GM18858 (cell line): ENCODE results near the gene ST7.
"Not testable (repeated sequence)": the region's sequence is repeated elsewhere in the genome, so short reads cannot be mapped to it uniquely, and the experiment has no call there.

Experiments used
- ATAC-seq: cut with Tn5 transposase; IDR thresholded peaks from one replicate; pipeline ENCODE4 v1.9.1; 2021; ENCODE audit not compliant: unreplicated experiment

ST7 gene

DNA sequence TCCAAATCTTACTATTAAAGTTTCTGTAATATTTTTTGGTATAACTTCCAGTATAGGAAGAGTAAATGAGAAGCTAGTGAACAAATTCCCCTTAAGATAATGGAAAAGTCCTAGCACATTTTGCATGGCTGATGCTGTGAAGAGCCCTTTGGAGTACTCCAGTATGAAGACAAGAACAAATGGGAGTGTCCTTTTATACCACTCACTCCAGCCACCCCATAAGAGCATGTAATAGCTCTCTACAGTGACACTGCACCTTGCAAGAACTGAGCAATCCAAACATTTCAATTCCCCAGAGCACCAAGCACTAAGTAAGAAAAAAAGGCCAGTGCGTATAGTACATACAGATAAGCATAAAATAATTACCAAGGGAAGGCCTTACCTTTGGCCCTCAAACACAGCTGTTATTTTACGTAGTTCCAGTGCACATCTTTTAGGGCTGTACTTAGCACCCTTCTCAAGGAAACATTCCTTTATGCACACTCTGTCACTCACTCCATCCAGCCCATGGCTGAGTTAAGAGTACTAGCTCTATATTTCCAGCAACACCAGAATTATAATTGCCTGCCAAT is 135.4 kb downstream of the ST7 start:
- no peak for ATAC-seq

DNA sequence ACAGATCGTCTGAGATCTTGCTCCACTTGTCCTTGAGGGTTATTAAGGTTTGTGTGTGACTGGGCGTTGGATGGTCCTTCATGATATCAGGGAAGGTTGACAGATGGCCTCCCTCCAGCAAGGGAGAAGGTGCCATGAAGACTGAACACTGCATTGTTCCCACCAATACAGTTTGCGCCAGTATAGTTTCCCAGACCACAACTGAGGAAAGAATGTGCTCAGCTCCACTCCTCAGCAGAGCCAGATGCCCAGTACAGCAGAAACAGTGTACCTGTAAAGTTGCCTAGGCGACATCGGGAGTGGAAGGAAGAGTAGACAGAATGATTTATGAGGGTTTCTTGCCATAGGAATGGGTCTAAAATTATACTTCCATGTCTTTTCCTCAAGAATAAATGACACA is 137.5 kb downstream of the ST7 start:
- ATAC-seq: no peak

DNA sequence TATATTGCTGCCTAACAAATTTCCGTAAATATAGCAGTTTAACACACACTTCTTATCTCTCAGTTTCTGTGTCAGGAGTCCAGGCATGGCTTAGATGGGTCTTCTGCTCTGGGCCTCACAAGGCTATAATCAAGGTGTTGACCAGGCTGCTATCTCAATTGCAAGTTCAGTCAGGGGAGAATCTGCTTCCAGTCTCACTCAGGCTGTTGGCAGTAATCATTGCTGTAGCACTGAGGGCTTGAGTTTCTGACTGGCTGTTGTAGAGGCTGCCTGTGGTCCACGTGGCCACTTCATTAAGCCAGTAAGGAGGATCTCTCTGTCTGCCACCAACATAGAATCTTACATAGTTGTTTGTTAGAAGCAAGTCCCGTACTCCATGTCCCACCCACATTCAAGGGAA is 138.4 kb downstream of the ST7 start:
- no peak for ATAC-seq

DNA sequence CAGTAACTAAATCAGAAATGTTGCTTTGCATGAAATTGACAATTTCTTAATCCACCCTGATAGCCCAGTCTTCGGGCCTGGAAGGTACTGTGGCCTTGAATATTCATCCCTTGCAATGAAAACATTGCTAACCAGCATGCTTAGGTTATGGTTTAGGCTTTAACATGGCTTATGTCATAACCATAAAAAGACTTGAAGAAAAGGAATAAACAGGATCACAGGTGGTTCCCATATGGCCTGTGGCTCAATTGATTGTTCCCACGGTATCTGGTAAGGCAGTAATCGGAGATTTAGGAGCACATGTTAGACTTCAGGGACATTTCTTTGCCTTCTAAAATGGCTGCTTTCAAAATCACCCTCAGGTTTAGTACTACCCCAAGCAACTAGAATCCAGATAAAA is 139.5 kb downstream of the ST7 start:
- ATAC-seq: no peak

DNA sequence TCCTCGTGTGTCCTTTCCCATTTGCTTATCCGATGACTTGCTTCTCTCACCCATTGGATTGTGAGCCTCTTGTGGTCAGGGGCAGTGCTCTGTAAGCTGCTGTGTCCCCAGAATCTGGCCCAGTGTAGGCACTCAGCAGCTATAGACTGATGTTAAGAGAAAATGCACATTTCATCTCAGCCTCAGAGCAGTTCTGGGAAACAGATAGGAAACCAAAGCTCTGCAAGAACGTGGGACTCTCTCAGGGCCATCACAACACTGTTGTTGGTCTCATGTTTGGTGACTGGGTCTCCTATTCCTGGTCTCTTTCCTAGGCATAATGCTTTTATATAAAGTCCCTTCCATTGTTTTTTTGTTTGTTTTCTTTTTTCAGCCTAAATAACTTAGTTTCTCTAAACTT is 141.2 kb downstream of the ST7 start:
- ATAC-seq: no peak

DNA sequence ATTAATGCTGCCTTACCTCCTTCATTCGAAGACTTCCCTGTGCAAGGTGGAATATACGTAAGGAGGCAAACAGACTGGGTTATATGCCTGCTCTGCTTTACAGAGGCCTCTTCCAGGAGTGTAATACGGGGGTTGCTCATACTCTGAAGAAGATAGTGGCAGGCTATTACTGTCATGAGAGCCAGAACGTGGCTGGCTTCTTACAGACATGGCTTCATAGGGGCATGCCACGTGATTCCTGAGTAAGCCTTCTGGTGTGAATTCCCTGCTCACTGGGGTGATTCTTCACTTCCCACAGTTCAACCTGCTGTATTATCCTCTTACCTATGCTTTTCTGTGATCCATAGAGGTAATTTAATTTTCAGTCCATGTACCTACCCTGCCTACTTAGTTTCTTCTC is 141.8 kb downstream of the ST7 start:
- no peak for ATAC-seq

DNA sequence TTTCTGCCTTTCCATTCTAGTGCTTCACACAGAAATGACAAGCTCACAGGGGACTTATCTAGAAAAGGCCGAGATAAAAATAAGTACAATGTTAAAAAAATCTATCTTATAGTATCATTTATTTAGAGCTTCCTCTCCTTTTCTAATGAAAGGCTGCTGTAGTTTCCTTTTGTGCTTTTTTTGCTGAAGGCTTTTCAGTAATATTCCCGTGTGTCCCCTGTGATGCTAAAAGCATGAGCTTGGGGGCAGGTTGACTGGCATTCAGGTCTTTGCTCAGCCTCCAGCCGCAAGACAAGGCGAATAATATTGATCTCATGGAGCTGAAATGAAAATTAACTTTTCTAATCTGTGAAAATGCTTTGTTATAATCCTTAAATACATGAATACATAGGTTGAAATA is 143.0 kb downstream of the ST7 start:
- no peak for ATAC-seq

DNA sequence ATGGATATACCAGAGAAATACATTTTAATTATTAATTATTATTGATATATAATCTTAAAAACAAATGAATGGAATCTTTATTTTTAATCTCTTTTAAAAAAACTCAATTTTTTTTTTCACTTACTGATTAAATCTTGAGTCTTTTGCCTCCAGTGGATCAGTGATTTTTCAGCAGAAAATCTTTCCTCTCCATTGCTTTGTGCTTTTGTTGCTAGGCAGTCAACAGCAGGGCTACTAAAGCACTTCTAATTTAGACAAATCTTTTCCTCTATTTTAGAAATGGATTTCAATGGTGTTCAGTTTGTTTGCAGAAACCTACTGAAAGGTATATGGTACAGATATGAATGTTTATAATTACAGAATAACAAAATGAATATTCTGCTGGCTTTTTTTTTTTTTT is 143.6 kb downstream of the ST7 start:
- ATAC-seq: no peak

DNA sequence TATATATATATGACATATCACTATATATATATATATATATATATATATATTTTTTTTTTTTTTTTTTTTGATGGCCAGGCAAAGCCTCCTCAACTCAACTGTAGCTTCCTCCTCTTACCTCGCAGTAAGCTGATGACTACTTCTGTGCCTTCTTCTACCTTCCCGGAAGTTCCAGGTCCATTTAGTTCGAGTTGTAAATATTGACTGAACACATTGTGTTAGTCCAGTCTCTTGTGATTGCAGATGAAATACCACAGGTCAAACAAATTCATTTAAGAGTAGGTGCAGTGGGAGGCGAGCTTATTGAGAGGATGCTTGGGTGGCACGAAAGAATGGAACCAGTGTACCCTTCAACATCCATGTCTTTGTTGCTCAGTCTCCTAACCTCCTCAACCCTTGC is 144.6 kb downstream of the ST7 start:
- ATAC-seq: no peak

DNA sequence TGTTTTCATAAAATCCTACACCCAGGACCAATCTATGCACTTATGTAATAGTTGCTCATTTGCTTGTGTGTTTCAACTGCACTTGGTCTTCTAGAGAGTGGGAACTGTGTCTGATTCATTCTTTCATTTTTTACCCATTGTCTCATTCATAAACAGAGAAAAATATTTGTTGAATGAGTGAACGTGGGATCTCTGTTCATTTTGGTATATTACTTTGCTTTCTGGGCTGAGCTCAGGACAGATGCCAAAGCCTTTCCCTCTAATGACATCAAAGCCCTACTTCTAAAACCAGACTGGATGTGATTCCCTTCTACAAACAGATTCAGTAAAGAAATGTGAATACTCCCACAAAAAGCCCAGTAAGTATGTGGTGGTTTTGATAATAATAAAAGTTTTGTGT is 145.2 kb downstream of the ST7 start:
- ATAC-seq: no peak

DNA sequence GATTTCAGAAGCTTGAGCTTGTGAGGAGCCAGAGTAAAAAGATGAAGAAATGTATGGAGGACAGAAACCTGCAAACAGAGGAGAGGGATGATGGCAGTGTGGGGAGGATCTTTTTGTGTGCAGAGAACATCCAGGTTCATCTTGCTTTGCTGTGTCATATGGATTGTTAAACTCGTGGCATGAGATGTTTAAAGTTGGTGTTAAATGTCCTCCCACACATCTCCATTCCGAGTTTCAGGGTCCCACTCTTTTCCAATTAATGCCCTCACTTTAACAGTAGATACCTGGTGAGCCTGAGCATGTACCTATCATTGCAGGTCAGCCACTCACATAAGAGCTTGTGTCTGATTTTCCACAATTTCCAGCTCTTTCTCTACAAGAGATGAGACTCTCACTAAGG is 147.7 kb downstream of the ST7 start:
- no peak for ATAC-seq

DNA sequence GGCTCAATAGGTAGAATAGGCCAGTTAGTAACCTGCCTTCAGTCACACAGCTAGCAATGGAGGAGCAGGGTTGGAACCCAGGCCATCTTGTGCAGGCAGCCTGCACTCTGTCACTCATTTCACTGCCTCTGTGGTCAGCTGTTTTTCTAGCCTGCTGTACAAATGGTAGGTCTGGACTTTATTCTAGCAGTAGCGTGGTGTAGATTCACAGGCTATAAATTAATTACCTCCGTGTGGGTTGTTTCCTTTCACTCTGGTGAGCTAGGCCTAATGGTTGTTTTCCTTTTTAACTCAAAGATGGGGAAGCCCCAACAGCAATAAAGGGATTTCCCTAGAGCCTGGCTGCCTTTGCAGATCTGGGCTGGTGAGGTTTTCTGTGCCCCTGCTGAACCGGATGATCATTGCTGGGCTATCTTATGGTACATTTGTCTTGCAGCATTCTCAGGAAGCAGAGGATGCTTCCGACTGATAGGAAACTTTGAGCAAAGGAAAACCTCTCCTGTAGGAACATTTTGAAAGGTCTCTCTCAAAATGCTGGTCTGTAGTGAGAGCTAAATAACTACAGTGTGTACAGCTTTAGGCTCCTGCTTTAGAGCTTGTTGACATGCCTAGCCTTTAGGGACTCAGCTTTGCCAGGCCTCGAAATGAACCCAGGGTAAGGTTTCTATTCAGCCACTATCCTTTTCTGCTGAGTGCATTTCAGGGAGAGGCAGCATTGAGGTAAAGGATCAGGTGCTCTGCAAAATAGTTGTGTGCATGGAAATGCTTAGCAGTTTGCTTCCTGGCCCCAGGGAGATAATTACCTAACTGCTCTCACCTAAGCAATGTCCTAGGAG is 157.4 kb downstream of the ST7 start:
- ATAC-seq: peak; percentile 95

DNA sequence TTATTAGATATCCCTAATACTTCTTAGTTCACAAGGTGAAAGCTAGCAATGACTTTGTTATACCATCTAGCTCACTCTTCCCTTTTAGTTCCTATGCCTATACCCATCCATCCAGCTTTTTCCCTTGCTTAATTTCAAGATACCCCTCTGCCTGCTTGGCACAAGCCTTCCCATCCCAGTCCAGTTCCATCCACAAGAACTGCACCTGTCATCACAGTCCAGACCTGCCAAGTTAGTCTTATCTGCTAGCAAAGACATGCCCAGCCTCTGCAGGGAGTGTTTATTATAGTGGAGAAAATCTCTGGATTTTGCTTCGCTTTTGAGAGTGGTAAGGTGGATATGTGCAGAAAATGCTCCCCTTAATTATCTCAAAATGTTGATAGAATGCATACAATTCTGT is 158.2 kb downstream of the ST7 start:
- ATAC-seq: no peak

DNA sequence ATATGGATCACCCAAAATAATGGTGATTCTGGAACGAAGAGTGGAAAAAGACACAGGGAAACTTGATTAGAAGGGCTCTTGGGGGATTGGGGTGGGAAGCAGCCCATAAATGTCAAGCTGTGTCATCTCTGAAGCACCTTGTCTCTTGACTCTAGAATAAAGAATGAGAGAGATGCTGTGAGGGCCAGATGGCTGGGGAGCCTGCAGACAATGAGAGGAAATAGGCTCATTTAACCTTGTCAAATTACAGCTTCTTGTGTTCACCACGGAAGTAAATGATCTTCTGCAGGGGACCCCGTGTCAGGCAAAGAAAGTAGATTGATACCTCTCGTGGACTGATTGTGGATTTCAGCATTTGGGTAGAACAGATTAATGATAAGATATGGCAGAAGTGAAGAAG is 159.3 kb downstream of the ST7 start:
- ATAC-seq: no peak

DNA sequence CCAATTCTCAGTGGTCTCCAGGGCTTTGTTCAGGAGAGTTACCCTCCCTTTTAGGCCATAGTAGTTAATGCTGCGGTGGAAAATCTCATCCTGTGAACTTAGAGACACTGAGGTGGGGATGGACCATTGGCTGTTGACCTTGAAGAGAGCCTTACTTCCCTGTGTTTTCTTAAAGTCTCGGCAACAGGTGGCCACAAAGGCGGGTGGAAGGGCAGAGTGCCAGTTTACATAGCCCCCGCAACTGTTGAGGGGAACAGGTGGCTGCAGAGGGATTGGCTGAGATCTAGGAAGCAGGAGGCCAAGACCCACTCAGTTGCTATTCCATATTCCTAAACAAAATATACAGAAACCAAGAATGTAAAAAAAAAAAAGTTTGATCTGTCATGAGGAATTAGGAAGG is 160.6 kb downstream of the ST7 start:
- no peak for ATAC-seq

DNA sequence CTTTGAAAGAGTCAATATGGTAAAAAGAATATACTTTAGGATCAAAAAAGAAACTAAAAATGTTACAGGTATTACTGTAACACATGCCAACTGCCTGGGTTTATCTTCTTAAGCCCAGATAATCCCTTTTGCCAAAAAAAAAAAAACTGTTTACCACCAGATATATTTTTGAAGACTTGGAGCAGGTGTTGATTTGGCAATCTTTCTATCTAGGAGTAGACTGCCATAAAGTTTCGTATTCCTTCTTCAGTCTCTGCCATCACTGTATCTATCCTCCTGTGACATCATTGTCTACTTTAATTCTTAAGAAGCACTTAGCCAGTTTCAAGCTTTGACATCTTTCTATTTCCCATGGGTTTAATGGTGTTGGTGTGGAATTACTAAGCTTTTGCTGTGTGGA is 161.0 kb downstream of the ST7 start:
- no peak for ATAC-seq

DNA sequence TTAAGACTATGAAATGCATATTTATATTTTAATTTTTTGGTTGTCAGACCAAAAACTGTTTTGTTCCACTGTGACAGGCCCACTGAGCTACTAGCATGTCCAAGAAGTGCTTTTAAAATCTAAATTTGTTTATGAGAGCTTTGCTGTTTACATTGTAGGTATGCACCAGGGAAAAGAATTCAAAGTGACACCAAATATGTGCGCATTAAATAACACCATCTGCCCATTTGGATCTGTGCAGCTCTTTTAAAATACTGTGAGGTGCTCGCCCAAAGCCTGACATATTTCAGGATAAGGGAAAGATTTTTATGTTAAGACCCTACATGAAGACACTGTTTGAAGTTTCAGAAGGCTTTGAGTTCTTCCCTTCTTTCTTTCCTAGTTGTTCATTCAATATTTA is 162.9 kb downstream of the ST7 start:
- ATAC-seq: no peak

DNA sequence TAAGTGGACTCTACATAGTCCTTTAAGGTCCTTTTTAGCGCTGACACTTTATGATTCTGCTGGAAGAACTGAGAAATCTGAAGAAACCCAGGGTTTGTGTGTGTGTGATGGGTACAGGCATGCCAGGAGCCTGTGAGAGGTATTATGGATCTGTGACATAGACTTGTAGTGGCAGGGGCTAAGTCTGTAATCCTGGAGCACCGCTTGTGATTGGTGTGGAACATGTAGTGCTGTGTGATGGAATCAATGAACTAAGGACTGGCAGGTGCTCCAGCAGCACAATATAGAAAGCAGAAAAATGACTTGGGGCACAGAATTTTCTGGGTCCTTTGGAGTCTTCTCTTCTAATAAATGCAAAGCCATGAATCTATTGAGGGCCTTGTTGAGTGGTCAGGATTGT is 163.9 kb downstream of the ST7 start:
- no peak for ATAC-seq

DNA sequence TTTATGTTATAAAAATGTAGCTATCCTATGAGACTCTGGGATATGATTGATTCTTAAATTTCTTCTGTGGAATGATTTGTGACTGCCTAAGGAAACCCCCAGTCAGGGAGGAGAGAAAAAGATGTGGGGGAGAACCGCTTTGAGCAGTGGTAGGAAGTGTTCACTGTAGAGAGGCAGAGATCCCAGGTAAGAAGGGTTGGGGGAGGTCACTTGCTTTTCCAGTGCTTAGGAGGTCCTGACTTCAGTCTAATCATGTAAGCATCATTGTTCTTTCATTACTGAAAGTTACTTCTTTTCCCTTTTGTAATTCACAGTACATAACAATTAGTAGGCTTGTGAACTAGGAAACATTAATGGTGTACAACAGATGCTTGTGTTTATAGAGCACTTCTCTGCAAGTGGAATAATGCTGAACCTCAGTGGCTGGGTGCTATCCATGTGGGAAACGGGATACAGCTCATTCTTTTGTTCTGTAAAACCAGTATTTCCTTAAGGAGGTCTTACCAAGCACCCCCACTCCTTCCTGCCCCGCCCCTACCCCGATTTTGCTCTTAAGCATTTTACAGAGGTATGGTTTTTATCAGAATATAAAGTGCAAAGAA is 165.4 kb downstream of the ST7 start:
- no peak for ATAC-seq

DNA sequence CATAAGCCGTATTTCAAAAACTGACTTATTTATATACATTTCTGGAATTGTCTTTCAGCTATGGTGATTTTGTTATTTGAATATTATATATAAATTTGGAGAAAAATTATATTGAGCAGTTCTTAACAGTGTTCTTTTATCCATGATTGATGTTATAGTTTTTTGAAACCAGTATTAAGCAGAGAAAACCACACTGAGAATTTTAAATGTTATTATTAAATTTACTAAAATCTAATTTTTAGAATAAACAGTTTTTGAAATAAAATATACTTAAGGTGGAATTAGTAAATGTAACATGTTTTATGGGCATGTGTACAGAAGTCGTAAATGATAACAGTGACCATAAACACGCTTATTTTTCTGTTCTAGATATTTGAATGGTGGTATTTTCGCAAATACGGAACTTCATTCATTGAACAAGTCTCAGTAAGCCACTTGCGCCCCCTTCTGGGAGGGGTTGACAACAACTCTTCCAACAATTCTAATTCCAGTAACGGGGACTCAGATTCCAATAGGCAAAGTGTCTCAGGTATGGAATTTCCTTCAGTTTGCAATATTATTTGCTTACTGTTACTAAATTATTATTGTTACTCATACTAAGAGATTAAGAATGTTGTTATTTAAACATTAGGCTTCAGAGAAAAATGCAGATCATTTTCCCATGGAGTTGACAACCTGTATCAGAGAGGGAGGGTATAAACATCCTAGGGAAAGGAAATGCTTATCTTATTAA is 166.1 kb downstream of the ST7 start:
- ATAC-seq: no peak

DNA sequence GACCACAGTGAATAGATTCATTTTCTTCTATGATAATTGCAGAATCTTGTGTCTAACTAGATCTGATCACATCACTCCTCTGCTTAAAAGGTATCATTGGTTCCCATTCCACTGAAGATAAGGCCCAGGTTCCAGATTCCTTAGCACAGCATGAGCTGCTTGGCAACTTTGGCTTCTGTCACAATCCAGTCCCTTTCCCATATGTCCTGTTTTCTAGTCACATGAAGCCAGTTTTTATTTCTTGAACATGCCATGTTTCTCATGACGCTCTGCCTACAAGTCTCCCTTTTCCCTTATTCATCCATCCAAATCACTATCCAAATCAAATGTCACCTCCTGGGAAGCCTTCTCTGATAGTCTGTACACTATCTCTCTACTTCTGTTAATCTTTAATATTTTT is 167.0 kb downstream of the ST7 start:
- not testable (repeated sequence) for ATAC-seq

DNA sequence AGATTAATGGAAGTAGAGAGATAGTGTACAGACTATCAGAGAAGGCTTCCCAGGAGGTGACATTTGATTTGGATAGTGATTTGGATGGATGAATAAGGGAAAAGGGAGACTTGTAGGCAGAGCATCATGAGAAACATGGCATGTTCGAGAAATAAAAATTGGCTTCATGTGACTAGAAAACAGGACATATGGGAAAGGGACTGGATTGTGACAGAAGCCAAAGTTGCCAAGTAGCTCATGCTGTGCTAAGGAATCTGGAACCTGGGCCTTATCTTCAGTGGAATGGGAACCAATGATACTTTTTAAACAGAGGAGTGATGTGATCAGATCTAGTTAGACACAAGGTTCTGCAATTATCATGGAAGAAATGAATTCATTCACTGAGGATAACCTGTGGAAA is 168.7 kb downstream of the ST7 start:
- not testable (repeated sequence) for ATAC-seq
